GM18868 (cell line): ENCODE data around the gene PAX9.
"Not testable (repeated sequence)": the region's sequence is repeated elsewhere in the genome, so short reads cannot be mapped to it uniquely, and the experiment has no call there.

Experiments used
- ATAC-seq: cut with Tn5 transposase; IDR thresholded peaks from one replicate; pipeline ENCODE4 v1.9.1; 2021; ENCODE audit warnings: mild to moderate bottlenecking, moderate library complexity; ENCODE audit not compliant: unreplicated experiment

The PAX9 gene

GRCh38 chr14:36671149-36671548, 9.5 kb downstream of the PAX9 start:
- no peak for ATAC-seq

DNA sequence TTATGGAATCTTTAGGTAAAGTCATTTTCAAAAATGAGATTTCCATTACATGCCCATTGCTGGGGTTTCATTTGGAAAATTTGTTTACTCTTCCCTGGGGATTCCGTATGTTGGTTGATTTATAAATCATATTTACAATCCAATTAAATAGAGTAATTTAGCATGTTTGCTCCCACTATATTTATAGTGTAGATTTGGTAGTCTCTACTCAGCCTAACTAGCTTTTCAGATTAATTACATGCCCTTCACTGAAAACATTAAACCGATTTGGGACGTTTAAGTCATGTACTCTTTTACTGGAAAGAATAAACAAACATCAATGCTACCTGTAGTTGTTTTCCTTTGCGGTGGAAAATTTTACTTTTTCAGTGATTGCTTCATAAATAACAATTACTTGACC, 10.4 kb downstream of the PAX9 start:
- no peak for ATAC-seq

GRCh38 chr14:36674659-36675058, 13.0 kb downstream of the PAX9 start:
- no peak for ATAC-seq

- no peak for ATAC-seq
These were observed 13.9 kb downstream of the PAX9 start for GRCh38 chr14:36675581-36675980.

DNA sequence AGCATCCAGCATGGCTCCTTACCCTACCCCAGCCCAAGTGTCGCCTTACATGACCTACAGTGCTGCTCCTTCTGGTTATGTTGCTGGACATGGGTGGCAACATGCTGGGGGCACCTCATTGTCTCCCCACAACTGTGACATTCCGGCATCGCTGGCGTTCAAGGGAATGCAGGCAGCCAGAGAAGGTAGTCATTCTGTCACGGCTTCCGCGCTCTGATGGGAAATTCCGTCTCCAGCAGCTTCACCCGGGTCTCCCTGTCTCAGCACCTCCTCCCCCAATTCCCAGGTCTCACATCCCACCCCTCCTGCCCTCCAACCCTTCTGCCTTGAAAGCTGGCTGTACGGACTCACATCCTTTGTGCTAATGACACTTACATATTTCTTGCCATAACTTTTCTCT, 14.6 kb downstream of the PAX9 start:
- no peak for ATAC-seq

- ATAC-seq = no peak
These were observed 20.7 kb downstream of the PAX9 start for GRCh38 chr14:36682338-36682737.

GRCh38 chr14:36683083-36683724, 21.5 kb downstream of the PAX9 start:
- ATAC-seq = no peak

- no peak for ATAC-seq
These were observed 23.3 kb downstream of the PAX9 start for GRCh38 chr14:36684946-36685345.

- ATAC-seq = no peak
These were observed 28.8 kb downstream of the PAX9 start for GRCh38 chr14:36690311-36691040.

DNA sequence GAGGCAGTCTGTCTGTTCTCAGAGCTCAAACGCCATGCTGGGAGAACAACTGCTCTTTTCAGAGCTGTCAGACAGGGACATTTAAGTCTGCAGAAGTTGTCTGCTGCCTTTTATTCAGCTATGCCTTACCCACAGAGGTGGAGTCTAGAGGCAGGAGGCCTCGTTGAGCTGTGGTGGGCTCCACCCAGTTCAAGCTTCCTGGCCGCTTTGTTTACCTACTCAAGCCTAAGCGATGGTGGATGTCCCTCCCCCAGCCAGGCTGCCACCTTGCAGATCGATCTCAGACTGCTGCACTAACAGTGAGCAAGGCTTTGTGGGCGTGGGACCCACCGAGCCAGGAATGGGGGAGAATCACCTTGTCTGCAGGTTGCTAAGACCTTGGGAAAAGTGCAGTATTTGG, 37.8 kb downstream of the PAX9 start:
- ATAC-seq = not testable (repeated sequence)

DNA sequence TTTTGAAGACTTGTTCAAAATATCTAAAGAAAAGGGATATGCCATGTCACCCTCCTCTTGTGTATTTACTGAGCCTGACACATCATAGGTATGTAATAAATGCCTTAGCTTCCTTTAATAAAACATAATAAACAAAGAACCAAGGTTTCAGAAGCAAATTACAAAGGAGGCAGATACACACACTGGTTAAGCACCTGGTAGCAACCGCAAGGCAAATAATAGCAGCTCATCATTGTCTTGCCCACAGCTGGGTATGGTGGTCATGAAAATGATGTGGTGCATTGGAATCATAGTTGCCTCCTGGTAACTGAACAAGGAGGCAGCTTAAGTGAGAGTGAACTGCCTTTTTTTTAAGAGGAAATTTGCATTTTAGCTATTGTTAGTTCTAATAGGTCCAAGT, 39.0 kb downstream of the PAX9 start:
- ATAC-seq = no peak

- ATAC-seq = no peak
These were observed 39.5 kb downstream of the PAX9 start for GRCh38 chr14:36701132-36701531.

GRCh38 chr14:36702474-36702873, 40.8 kb downstream of the PAX9 start:
- ATAC-seq = no peak

DNA sequence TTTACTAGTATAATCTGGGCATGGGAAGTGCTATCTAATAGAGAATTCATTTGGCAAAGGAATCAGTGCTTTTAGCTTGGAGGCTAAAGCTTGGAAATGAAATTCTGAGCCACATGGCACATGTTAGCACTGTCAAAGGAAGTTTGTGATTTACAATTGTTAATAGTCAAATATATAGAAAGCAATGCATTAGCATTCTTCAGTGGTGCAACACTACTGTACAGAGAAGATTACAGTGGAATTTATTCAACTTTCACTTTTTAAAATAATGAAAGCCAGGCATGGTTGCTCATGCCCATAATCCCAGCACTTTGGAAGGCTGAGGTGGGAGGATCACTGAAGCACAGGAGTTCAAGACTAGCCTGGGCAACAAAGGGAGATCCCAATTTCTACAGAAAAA, 45.9 kb downstream of the PAX9 start:
- ATAC-seq = no peak

GRCh38 chr14:36713960-36714703, 52.5 kb downstream of the PAX9 start:
- no peak for ATAC-seq

- no peak for ATAC-seq
These were observed 55.0 kb downstream of the PAX9 start for GRCh38 chr14:36716614-36717184.

- ATAC-seq = no peak
These were observed 55.7 kb downstream of the PAX9 start for GRCh38 chr14:36717363-36717762.

- no peak for ATAC-seq
These were observed 56.6 kb downstream of the PAX9 start for GRCh38 chr14:36718216-36718615.

GRCh38 chr14:36719823-36720222, 58.2 kb downstream of the PAX9 start:
- ATAC-seq = no peak

- no peak for ATAC-seq
These were observed 59.0 kb downstream of the PAX9 start for GRCh38 chr14:36720657-36721056.

GRCh38 chr14:36721877-36722276, 60.2 kb downstream of the PAX9 start:
- no peak for ATAC-seq

GRCh38 chr14:36723530-36723929, 61.9 kb downstream of the PAX9 start:
- no peak for ATAC-seq
